ENCODE data around the gene EFCAB11.

DNA sequence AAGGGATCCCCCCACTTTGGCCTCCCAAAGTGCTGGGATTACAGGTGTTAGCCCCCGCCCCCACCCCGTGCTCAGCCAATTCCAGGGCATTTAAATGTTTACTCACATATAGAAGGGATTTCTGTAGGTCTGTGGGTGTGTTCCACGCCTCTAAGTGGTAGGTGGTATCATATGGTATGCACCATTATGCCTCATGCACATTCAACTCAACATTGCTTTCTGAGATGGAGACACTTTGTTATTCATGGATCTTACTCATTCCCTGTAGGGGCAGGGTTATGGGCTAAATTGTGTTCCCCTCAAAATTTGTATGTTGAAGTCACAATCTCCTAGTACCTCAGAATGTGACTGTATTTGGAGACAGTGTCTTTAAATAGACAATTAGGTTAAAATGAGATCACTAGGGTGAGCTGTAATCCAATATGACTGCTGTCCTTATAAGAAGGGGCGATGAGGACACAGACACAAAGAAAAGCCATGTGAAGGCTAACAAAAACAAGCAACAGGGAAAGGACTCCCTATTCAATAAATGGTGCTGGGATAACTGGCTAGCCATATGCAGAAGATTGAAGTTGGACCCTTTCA lies 200.6 kb downstream of the EFCAB11 start:
- TF ChIP-seq, protein P1, sequence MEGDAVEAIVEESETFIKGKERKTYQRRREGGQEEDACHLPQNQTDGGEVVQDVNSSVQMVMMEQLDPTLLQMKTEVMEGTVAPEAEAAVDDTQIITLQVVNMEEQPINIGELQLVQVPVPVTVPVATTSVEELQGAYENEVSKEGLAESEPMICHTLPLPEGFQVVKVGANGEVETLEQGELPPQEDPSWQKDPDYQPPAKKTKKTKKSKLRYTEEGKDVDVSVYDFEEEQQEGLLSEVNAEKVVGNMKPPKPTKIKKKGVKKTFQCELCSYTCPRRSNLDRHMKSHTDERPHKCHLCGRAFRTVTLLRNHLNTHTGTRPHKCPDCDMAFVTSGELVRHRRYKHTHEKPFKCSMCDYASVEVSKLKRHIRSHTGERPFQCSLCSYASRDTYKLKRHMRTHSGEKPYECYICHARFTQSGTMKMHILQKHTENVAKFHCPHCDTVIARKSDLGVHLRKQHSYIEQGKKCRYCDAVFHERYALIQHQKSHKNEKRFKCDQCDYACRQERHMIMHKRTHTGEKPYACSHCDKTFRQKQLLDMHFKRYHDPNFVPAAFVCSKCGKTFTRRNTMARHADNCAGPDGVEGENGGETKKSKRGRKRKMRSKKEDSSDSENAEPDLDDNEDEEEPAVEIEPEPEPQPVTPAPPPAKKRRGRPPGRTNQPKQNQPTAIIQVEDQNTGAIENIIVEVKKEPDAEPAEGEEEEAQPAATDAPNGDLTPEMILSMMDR (IDR thresholded peaks at IDR 0.05) = no peak
- no peak for TF ChIP-seq POLR2A (IDR thresholded peaks at IDR 0.05)
